Immature natural killer cell (primary cell): Measurements from ENCODE around the gene RAB7A. TPM values are rescaled to one million over a fixed set of nuclear protein-coding genes. Genes with fewer than 3 reads are reported as not detected.
"Not testable (repeated sequence)": the region's sequence is repeated elsewhere in the genome, so short reads cannot be mapped to it uniquely, and the experiment has no call there.

Experiments used
- DNase-seq, 3 donors: peaks; one replicate each; pipeline ENCODE4 v3.0.0; 2022; ENCODE audit warnings: mixed read lengths in 1 of 3
- H3K27ac Mint-ChIP-seq, 6 donors: one replicate each; pipeline ENCODE4 v1.8.0; 2020; ENCODE audit warnings: mixed read lengths in 6 of 6, mild to moderate bottlenecking in 5 of 6, inconsistent platforms in 4 of 6, moderate library complexity in 3 of 6
- H3K27me3 Mint-ChIP-seq, 3 donors: one replicate each; pipeline ENCODE4 v1.8.0; 2020 to 2021; ENCODE audit warnings: low read depth in 3 of 3, mild to moderate bottlenecking in 3 of 3, mixed read lengths in 3 of 3, moderate library complexity in 3 of 3, inconsistent platforms in 1 of 3
- H3K36me3 Mint-ChIP-seq, 3 donors: one replicate each; pipeline ENCODE4 v1.8.0; 2020; ENCODE audit warnings: mixed read lengths in 3 of 3, inconsistent platforms in 2 of 3, mild to moderate bottlenecking in 2 of 3
- H3K4me1 Mint-ChIP-seq, 2 donors: one replicate each; pipeline ENCODE4 v1.8.0; 2020; ENCODE audit warnings: inconsistent platforms in 2 of 2, mild to moderate bottlenecking in 2 of 2, mixed read lengths in 2 of 2, moderate library complexity in 1 of 2
- H3K4me3 Mint-ChIP-seq, 5 donors: one replicate each; pipeline ENCODE4 v1.8.0; 2020; ENCODE audit warnings: mild to moderate bottlenecking in 5 of 5, mixed read lengths in 5 of 5, inconsistent platforms in 3 of 5, moderate library complexity in 3 of 5
- H3K9me3 Mint-ChIP-seq, 6 donors: one replicate each; pipeline ENCODE4 v1.8.0; 2020; ENCODE audit warnings: mild to moderate bottlenecking in 6 of 6, mixed read lengths in 6 of 6, inconsistent platforms in 4 of 6, moderate library complexity in 3 of 6
- polyA plus RNA-seq, 3 donors: library from polyadenylated mRNA; unstranded; fragments of 300-500 nt; fragmentation: Illumina TruSeq; gene quantifications; one replicate each; pipeline ENCODE4 v1.2.3, GENCODE V29; 2021

Gene RAB7A
- polyA plus RNA-seq, 3 donors from 2014 or later: 201 to 313 (median 244) TPM

DNA sequence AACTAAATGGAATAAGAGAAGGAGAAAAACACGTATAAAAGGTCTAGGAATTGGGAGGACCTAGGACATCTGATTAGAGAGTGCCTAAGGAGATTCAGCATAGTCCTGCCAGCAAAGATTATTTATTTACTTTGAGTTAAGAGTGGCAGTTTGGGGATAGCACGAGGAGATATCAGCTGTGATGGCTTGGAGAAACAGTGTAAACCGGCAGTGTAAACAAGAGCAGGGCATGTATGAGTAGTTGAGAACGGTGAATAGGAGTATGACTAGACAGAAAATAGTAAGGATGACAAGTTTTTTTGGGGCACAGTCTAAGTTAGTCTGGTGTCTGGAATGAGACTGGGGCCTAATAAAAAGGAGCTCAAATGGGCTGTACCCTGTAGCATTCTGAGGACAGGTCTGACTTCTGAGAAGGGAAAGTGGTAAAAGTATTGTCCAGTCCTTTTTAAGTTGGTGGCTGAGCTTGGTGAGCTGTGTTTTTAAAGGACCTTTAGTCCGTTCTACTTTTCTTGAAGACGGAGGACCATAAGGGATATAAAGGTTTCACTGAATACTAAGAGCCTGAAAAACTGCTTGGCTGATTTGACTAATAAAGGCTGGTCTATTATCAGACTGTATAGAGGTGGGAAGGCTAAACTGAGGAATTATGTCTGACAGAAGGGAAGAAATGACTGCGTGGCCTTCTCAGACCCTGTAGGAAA is 104.1 kb downstream of the RAB7A start:
- not testable (repeated sequence) for H3K4me1 Mint-ChIP-seq, H3K9me3 Mint-ChIP-seq, H3K27ac Mint-ChIP-seq, H3K27me3 Mint-ChIP-seq, H3K4me3 Mint-ChIP-seq, DNase-seq, H3K36me3 Mint-ChIP-seq

DNA sequence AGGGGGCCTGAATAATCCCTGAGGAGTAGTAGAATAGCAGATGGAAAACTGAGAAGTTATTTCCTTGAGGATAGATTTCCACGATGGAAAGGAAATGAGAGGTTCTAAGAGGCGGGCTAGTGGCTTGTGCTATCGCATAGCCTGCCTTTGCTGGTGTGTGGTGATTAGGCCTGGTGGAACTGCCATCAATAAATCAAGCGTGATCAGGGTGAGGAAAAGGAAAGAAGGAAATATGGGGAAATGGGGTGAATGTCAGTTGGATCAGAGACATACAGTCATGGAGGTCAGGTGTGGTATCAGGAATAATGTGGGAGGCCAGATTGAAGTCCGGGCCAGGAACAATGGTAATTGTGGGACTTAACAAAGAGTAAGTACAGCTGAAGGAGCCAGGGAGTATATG is 104.8 kb downstream of the RAB7A start:
- not testable (repeated sequence) for H3K27me3 Mint-ChIP-seq, H3K36me3 Mint-ChIP-seq, H3K4me3 Mint-ChIP-seq, H3K4me1 Mint-ChIP-seq, H3K27ac Mint-ChIP-seq, DNase-seq, H3K9me3 Mint-ChIP-seq

DNA sequence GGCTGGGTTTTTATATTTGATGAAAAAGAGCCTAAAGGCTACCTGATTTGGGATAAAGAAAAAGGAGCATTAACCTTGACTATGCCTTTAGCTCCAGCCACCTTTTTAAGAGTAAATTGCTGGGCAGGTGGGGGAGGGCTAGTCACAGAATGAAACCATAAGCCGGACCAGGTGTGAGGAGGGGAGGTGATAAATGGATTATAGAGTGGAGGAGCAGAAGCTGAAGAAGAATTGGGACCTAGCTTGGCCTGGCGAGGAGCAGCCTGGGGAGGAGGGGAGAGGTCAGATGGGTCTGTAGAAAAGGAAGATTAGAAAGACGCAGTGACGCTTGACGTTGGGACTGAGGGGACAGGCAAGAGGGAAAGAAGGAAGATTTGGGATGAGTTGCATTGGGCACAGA is 107.0 kb downstream of the RAB7A start:
- H3K36me3 Mint-ChIP-seq, H3K27me3 Mint-ChIP-seq, H3K9me3 Mint-ChIP-seq, H3K4me3 Mint-ChIP-seq, H3K27ac Mint-ChIP-seq, DNase-seq, H3K4me1 Mint-ChIP-seq: not testable (repeated sequence)

DNA sequence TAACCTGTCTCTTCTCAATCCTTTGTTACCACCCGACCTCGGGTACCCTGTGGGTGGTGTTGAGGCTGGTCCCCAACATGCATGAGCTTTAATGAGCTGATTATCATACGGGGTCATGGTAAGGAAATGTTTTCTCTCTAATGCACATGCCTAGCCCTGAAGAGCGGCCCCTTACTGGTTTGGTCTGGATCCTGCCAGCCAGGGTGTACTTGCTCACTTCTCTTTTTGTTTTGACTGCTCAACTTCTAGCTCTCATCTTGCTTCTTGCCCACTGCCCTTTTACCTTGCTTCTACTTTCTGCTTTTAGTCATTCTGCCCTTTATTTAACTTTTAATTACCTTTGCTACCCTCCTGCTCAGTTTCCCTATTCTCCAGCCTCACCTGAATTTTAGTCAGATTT is 109.1 kb downstream of the RAB7A start:
- no peaks in the 10 kb centered on the region for H3K36me3 Mint-ChIP-seq
- no peak overlapping the region for H3K4me3 Mint-ChIP-seq
- H3K27ac Mint-ChIP-seq: no peak overlapping the region
- no peaks in the 10 kb centered on the region for H3K27me3 Mint-ChIP-seq
- H3K4me1 Mint-ChIP-seq: no peaks in the 10 kb centered on the region
- H3K9me3 Mint-ChIP-seq: no peaks in the 10 kb centered on the region
- no peak for DNase-seq

DNA sequence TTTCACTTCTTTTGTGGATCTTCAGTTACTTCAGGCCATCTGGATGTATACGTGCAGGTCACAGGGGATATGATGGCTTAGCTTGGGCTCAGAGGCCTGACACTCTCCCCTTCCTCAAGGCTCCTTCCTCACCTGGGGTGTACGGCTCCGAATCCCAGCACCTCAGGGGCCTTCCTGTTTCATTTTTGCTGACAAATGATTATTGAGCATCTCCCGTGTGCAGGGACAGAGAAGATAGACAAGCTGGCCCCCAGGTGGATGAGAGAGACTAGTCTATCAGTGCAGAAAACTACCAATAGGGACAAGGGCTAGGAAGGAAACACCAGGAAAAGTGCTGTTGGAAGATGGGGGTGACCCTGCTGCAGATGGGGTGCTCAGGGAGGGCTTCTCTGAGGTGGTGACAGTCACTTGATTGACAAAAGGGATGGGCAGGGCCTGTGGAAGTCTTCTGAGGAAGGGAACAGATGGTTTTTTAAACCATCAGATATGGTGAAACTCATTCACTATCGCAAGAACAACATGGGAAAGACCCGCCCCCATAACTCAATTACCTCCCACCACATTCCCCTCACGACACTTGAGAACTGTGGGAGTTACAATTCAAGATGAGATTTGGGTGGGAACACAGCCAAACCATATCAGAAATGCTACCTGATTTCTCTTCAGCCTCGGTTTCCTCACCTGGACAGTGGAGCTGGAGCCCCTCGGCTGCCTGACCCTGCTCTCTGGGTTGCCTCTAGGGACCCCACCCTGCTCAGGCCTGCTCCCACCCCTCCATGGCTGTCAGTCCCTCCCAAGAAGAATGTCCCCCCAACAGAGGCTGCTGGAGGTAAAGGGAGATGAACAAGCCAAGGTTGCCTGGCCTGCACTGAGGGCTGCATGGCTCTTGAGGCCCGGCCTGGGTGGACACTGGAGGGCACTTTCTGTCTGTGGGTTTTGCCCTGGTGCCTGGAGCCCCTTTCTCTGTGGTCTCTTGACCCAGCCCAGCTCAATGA is 116.2 kb downstream of the RAB7A start:
- H3K4me3 Mint-ChIP-seq: no peak overlapping the region
- H3K36me3 Mint-ChIP-seq: no peaks in the 10 kb centered on the region
- DNase-seq: no peak
- no peak overlapping the region for H3K27ac Mint-ChIP-seq
- peaks cover 0 to 5% (median 2%) of the 10 kb centered on the region in 3 donors for H3K27me3 Mint-ChIP-seq
- no peaks in the 10 kb centered on the region for H3K9me3 Mint-ChIP-seq
- peaks cover 12 to 14% of the 10 kb centered on the region in 2 donors for H3K4me1 Mint-ChIP-seq

DNA sequence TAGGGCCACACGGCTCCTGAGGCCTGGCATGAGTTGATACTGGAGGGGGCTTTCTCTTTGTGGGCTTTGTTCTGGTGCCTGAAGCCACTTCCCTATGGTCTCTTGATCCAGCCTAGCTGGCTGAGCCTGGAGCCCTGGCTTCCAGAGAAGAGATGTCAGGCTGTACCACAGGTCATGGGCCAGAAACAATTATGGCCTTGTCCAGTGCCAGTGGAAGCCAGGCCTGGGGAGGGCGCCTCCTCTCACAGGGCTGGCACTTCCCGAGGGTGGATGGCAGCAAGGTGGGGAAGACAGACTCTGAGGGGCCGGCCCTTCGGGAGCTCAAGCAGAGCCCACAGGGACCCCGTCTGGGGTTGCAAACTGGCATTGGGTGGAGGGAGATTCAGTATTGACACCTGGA is 118.5 kb downstream of the RAB7A start:
- DNase-seq: no peak
- Mint-ChIP-seq H3K27ac (no peak overlapping the region), H3K9me3 (peaks cover 0 to 2% (median 0%) of the 10 kb centered on the region in 6 donors), H3K4me3 (peak overlapping the region in 2 of 5 donors; percentile 35 to 51), H3K27me3 (peaks cover 0 to 5% (median 2%) of the 10 kb centered on the region in 3 donors), H3K4me1 (peaks cover 12 to 14% of the 10 kb centered on the region in 2 donors), H3K36me3 (no peaks in the 10 kb centered on the region)

DNA sequence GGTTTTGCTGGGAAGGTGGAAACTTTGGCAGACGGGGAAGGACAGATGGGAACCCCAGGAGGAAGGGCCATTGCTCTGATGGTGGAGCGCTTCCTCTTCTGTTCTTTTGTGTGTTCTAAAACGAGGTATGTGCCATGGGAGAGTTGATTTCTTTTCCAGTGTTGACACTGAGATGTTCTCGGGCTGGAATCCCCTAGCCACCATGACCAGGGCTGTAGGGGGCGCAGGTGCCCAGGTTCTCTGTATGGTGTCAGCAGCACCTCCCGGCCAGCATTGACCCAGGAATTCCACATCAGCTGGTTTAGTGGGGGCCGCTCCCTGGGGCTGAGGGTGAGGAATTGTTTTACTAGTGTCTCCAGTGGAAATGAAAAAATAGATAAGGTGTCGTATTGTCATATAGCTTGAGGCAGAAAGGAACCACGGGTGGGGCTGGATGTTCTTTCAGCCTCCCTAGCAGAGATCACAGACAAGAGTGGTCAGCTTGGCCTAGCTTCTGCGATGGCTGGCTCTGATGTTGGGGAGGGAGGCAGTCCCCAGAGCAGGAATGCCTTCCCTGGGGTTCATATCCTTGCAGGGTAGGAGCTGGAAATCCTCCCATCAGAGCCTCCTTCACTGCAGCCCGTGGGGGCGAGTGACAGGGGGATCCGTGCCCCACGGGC is 119.3 kb downstream of the RAB7A start:
- H3K9me3 Mint-ChIP-seq: peaks cover 0 to 2% (median 0%) of the 10 kb centered on the region in 6 donors
- DNase-seq: no peak
- H3K4me3 Mint-ChIP-seq: peak overlapping the region; percentile 78 to 92 (median 79)
- peaks cover 0 to 5% (median 2%) of the 10 kb centered on the region in 3 donors for H3K27me3 Mint-ChIP-seq
- H3K4me1 Mint-ChIP-seq: peaks cover 12 to 14% of the 10 kb centered on the region in 2 donors
- peak overlapping the region in 5 of 6 donors; percentile 14 to 73 (median 50) for H3K27ac Mint-ChIP-seq
- no peaks in the 10 kb centered on the region for H3K36me3 Mint-ChIP-seq

DNA sequence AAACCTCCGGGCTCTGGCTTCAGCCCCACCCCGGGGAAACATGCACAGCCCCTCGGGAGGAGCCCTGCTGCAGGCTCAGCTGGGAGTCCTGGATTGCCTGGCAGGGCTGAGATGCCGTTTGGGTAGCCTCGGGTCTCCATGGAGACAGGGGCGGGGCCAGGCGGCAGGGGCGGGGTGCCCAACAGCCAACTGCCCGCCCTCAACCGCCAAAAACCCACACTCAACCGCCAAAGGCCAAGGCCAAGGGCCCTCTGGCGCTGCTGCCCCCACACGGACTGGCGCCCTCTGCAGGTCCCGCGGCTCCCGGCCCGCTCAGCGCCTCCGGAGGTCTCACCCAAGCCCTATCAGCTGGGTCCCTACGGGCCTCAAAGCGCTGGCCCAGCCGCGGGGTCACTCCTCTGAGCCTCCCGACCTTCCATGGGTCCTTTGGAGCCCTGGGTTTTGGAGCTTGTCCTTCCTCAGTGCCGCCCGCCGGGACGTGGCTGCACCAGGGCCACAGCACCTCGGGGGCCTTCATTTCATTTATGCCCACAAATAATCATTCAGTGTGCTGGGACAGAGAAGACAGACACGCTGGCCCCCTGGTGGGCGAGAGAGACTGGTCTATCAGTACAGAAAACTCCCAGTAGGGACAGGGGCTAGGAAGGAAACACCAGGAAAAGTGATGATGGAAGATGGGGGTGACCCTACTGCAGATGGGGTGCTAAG is 119.9 kb downstream of the RAB7A start:
- Mint-ChIP-seq H3K9me3 (peaks cover 0 to 2% (median 0%) of the 10 kb centered on the region in 6 donors), H3K4me1 (peaks cover 12 to 14% of the 10 kb centered on the region in 2 donors), H3K27me3 (peaks cover 0 to 5% (median 2%) of the 10 kb centered on the region in 3 donors), H3K36me3 (no peaks in the 10 kb centered on the region), H3K4me3 (peak overlapping the region; percentile 78 to 92 (median 79)), H3K27ac (peak overlapping the region in 5 of 6 donors; percentile 37 to 89 (median 54))
- DNase-seq: peak; percentile 78 to 82 (median 80)

DNA sequence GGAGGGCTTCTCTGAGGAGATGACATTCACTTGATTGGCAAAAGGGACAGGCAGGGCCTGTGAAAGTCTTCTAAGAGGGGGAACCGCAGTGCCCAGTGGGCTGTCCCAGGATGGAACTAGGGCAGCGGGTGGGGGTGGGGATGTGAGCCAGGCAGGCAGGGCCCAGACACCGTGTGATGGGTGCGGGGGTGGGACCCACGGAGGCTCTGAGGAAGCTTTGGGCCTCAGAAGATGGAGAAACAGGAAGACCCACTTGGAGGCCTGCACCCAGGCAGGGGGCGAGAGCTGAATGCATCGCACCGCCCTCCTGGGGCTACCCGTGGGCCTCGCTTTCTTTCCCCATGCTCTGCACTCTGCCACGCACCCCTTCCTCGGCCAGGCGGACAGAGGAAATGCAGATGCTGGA is 120.5 kb downstream of the RAB7A start:
- DNase-seq: no peak
- H3K4me1 Mint-ChIP-seq: peaks cover 12 to 14% of the 10 kb centered on the region in 2 donors
- peak overlapping the region in 5 of 6 donors; percentile 37 to 89 (median 54) for H3K27ac Mint-ChIP-seq
- peaks cover 0 to 2% (median 0%) of the 10 kb centered on the region in 6 donors for H3K9me3 Mint-ChIP-seq
- peak overlapping the region; percentile 78 to 92 (median 79) for H3K4me3 Mint-ChIP-seq
- H3K27me3 Mint-ChIP-seq: peaks cover 0 to 5% (median 2%) of the 10 kb centered on the region in 3 donors
- no peaks in the 10 kb centered on the region for H3K36me3 Mint-ChIP-seq

DNA sequence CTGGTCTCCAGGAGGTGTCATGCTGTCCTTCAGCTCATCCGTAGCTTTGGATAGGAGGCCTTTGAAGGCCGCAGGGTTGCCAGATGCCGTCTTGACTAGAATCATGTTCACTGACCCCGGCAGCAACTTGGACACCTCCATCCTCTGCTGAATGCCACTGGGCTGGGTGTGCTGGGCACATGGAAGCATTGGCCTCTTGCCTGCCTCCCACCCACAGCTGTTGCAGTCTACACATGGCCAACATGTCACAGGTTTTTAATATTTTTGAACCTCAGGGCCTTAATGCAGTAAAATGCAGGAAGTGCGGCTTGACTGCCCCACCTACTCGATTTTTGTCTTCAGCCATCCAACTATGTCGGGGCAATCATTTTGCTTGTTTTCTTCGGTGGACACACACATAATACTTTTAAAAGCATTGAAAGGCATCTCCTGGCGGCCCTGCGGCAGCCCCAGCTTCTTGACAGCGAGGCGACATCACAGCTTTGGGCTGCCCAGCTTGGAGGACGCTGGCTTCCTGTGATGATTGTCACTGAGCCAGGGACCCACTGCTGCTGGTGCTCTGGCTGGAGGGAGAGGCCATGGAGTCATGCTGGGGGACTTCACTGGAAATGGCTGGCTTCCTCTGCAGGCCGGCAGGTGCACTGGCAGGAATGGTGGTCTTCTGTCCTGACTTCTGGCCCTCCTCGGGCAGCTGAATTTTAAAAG is 121.8 kb downstream of the RAB7A start:
- Mint-ChIP-seq H3K36me3 (no peaks in the 10 kb centered on the region), H3K4me3 (no peak overlapping the region), H3K27ac (no peak overlapping the region), H3K9me3 (peaks cover 0 to 2% (median 0%) of the 10 kb centered on the region in 6 donors), H3K27me3 (peaks cover 0 to 5% (median 2%) of the 10 kb centered on the region in 3 donors), H3K4me1 (peaks cover 12 to 14% of the 10 kb centered on the region in 2 donors)
- DNase-seq: no peak

DNA sequence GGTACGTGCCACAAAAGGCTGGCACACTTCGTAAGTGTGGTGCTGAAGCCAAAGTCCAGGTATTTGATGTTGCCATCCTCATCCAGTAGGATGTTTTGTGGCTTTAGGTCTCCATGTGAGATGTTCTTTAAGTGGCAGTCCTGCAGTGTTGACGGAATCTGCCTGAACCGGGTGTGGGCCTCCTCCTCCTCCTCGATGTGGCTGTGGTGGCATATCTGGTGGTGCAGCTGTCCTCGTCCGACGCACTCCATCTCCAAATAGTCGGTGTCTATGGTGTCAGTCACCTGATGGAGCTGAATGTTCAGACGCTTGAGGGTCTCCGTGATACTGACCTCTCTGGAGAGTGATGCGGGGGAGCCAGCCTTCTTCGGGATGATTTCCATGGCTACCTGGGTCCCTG is 123.0 kb downstream of the RAB7A start:
- Mint-ChIP-seq H3K9me3 (peaks cover 0 to 3% (median 0%) of the 10 kb centered on the region in 6 donors), H3K27me3 (peaks cover 0 to 3% (median 2%) of the 10 kb centered on the region in 3 donors), H3K36me3 (no peaks in the 10 kb centered on the region), H3K4me3 (no peak overlapping the region), H3K27ac (peak overlapping the region in 1 of 6 donors; percentile 37), H3K4me1 (peaks cover 12 to 14% of the 10 kb centered on the region in 2 donors)
- DNase-seq: no peak

DNA sequence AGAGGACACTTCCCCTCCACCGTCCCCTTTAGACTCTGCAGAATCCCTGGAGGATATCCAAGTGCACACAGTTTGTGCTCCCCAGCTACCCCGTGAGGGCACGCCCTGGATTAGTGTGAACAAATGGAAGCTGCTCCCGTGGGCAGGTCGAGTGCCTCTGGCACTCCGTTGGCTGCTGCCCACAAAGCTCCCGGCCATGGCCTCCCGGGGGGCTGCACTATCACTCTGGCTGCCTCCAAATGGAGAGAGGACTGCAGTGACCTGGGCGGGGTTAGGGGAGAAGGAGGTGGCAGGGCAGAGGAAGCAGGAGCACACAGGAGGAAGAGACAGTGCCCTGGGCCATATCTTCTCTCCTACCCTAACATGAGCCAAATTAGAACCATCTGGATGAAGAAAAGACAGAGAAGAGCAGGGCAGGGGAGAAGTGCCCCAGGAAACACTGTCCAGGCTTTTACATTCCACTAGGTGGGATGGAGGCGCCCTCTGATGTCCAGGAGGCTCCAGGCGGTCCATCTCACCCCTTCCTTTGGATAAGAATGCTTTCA is 124.0 kb downstream of the RAB7A start:
- peaks cover 0 to 4% (median 3%) of the 10 kb centered on the region in 3 donors for H3K27me3 Mint-ChIP-seq
- no peak overlapping the region for H3K4me3 Mint-ChIP-seq
- peaks cover 2 to 14% (median 7%) of the 10 kb centered on the region in 6 donors for H3K9me3 Mint-ChIP-seq
- peaks cover 11 to 13% of the 10 kb centered on the region in 2 donors for H3K4me1 Mint-ChIP-seq
- no peak overlapping the region for H3K27ac Mint-ChIP-seq
- peaks cover 3 to 7% (median 6%) of the 10 kb centered on the region in 3 donors for H3K36me3 Mint-ChIP-seq
- no peak for DNase-seq
